Thoracic aorta (tissue), 2 donors: Measurements from ENCODE around the gene CACNA2D4. TPM values are rescaled to one million over a fixed set of nuclear protein-coding genes. Genes with fewer than 3 reads are reported as not detected.

Experiments
- ATAC-seq: fragments of 150-250 bp; one replicate; pipeline ENCODE4 v1.8.0; 2017; ENCODE audit warnings: low read depth; ENCODE audit not compliant: insufficient number of reproducible peaks, low FRiP score
- DNase-seq: peaks from one replicate; pipeline ENCODE4 v3.0.0-alpha.2; 2020; ENCODE audit warnings: low spot score
- H3K27ac ChIP-seq, 2 donors: fragments of 200-600 bp; sonication (generic); 1 replicate in 1 of 2; 2 replicates in 1 of 2; pipeline ENCODE4 v1.5.1; 2016; ENCODE audit warnings: mild to moderate bottlenecking in 2 of 2, moderate library complexity in 2 of 2
- H3K27me3 ChIP-seq: fragments of 200-600 bp; sonication (generic); replicated peaks from 2 replicates; pipeline ENCODE4 v1.6.0; 2016; ENCODE audit warnings: mild to moderate bottlenecking; ENCODE audit not compliant: insufficient read depth
- H3K36me3 ChIP-seq: fragments of 200-600 bp; sonication (generic); one replicate; pipeline ENCODE4 v1.5.1; 2016
- H3K4me1 ChIP-seq, 2 donors: fragments of 200-600 bp; sonication (generic); 1 replicate in 1 of 2; 2 replicates in 1 of 2; pipeline versions ENCODE4 v1.5.1 to v1.6.0; 2016; ENCODE audit warnings: low read depth in 2 of 2, mild to moderate bottlenecking in 1 of 2; ENCODE audit not compliant: control insufficient read depth in 1 of 2
- H3K4me3 ChIP-seq: fragments of 200-600 bp; sonication (generic); 2 replicates; pipeline ENCODE4 v1.5.1; 2016; ENCODE audit warnings: mild to moderate bottlenecking
- H3K9me3 ChIP-seq: fragments of 200-600 bp; sonication (generic); 2 replicates; pipeline ENCODE4 v1.5.1; 2016
- CTCF ChIP-seq: fragments of 200-600 bp; sonication (generic); IDR thresholded peaks from one replicate; pipeline ENCODE4 v1.5.1; 2019; ENCODE audit warnings: antibody characterized with exemption
- total RNA-seq, 2 donors: library from RNA; depleted of rRNA; stranded (reverse); fragments of >200 nt; gene quantifications; one replicate each; pipeline versions ENCODE4 v1.1.0 to v1.2.3, GENCODE V29; 2016

Gene CACNA2D4
- total RNA-seq, 2 donors from 2014 or later: 8.7 to 12.3 TPM

- Histone ChIP-seq H3K27ac (no peak overlapping the region), H3K36me3 (no peaks in the 10 kb centered on the region), H3K4me3 (no peak overlapping the region), H3K9me3 (peaks cover 11% of the 10 kb centered on the region), H3K27me3 (no peaks in the 10 kb centered on the region), H3K4me1 (no peaks in the 10 kb centered on the region)
- no peak for TF ChIP-seq CTCF
- no peak for ATAC-seq
- no peak for DNase-seq
These were observed 58.8 kb downstream of the CACNA2D4 start for GRCh38 chr12:1859643-1860042.

DNA sequence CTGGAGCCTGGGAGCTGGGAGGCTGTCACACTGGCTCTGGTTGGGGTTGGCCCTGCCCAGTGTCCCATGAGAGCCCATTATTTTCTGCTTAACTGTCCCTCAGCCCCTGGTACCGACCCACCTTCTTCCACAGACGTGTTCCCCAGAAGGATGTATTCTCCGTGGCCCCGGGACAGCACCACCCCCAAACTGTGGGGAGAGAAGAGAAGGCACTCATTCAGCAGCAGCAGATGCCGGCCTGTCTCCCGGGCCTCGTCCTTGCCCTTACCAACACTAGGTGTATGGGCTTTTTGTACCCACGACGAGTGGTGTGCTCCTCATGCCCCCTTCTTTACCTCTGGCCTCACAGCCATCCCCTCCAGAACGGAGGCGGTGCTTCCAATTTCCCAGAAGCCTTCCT is 60.0 kb downstream of the CACNA2D4 start:
- Histone ChIP-seq H3K9me3 (peaks cover 11% of the 10 kb centered on the region), H3K36me3 (no peaks in the 10 kb centered on the region), H3K27ac (no peak overlapping the region), H3K4me3 (no peak overlapping the region), H3K4me1 (no peaks in the 10 kb centered on the region), H3K27me3 (no peaks in the 10 kb centered on the region)
- TF ChIP-seq CTCF: no peak
- ATAC-seq (no peak), DNase-seq (no peak)

GRCh38 chr12:1857821-1858220 is 60.6 kb downstream of the CACNA2D4 start:
- Histone ChIP-seq H3K4me1 (no peaks in the 10 kb centered on the region), H3K27me3 (no peaks in the 10 kb centered on the region), H3K36me3 (no peaks in the 10 kb centered on the region), H3K4me3 (no peak overlapping the region), H3K9me3 (peaks cover 11% of the 10 kb centered on the region), H3K27ac (no peak overlapping the region)
- DNase-seq (no peak), ATAC-seq (no peak)
- no peak for TF ChIP-seq CTCF

DNA sequence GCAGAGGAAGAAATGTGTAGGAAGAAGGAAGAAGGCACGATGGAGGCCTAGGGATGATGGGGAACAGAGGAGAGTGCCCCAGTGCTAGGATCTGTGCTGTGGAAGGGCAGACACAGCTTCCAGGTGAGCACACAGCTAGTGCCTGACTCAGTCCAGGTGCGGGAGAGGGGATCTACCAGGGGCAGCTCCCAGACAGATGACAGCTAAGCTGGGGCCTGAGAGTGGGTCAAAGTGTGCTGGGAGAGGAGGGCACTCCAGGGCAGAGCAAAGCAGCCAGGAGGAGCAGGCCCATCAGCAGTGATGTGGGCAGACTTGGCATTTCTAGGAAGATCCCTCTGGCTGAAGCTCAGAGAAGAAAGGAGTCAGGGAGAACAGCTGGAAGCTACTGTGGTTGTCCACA is 61.4 kb downstream of the CACNA2D4 start:
- DNase-seq (no peak), ATAC-seq (no peak)
- Histone ChIP-seq H3K27ac (no peak overlapping the region), H3K4me1 (no peaks in the 10 kb centered on the region), H3K27me3 (no peaks in the 10 kb centered on the region), H3K9me3 (peaks cover 11% of the 10 kb centered on the region), H3K4me3 (no peak overlapping the region), H3K36me3 (no peaks in the 10 kb centered on the region)
- no peak for TF ChIP-seq CTCF

DNA sequence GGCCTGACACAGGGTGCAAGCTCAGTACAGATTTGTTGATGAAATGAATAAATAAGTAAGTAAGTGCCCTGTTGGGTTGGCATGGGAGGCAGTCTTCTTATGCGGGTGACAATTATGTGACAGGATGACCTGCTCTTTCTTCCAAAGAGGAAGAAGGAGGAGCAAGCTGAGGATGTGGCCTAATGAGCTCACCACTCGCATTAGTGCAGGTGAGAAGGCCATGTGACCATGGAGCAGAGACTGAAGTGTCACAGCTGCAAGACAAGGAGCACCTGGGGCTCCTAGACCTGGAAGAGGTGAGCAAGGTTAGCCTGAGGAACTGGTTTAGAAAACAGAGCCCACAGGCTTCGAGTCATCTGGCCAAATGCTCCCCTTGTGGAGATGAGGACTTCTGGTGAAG is 63.2 kb downstream of the CACNA2D4 start:
- Histone ChIP-seq H3K27ac (no peak overlapping the region), H3K36me3 (no peaks in the 10 kb centered on the region), H3K4me1 (no peaks in the 10 kb centered on the region), H3K9me3 (peaks cover 11% of the 10 kb centered on the region), H3K4me3 (no peak overlapping the region), H3K27me3 (no peaks in the 10 kb centered on the region)
- no peak for DNase-seq
- no peak for ATAC-seq
- no peak for TF ChIP-seq CTCF
